ENCODE results near the gene MRC1. TPM values are rescaled to one million over a fixed set of nuclear protein-coding genes. Genes with fewer than 3 reads are reported as not detected.

MRC1 gene
- polyA plus RNA-seq, 1 donor (not counting 4 experiments of a cell fraction or from before 2014, with no cell fraction given) = 0.01 TPM

DNA sequence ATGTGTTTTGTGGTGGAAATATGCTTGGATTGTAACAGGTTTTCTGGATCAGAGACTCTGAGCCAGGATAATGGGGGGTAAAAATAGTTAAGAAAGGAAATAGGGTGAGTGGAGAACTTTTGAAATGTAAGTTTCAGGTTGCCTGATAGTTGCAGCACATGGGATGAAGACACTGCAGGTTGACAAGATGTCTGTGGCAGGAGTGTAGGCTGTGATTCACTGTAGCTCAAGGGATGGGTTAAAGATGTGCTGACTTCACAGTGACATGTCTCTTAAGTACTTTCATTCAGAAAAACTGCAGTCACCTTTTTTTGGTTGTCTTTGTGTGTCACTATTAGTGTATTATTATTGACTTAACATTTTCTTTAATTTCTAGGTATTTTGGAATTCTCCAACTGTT, 79.0 kb downstream of the MRC1 start:
- no peak overlapping the region for H3K27ac ChIP-seq (ENCODE audit: control insufficient read depth, insufficient read depth, low read length)
- no peak overlapping the region for H3K4me3 ChIP-seq (ENCODE audit: control insufficient read depth in 2 of 3, extremely low read depth in 1 of 3, insufficient read depth in 2 of 3, low read depth in 1 of 3, low read length in 3 of 3)
- FAIRE-seq (no peak), DNase-seq (ENCODE audit: low read depth, low spot score) (no peak)
- no peak overlapping the region for H3K4me2 ChIP-seq (ENCODE audit: control insufficient read depth, extremely low read depth, insufficient read depth, low read depth, low read length)
- H3K79me2 ChIP-seq (ENCODE audit: control insufficient read depth, insufficient read depth, low read length) = no peaks in the 10 kb centered on the region
- H2AFZ ChIP-seq (ENCODE audit: control insufficient read depth, low read length) = no peak overlapping the region
- TF ChIP-seq EZH2 (IDR thresholded peaks at IDR 0.05; ENCODE audit: low read length) = no peak
- TF ChIP-seq, protein P1, sequence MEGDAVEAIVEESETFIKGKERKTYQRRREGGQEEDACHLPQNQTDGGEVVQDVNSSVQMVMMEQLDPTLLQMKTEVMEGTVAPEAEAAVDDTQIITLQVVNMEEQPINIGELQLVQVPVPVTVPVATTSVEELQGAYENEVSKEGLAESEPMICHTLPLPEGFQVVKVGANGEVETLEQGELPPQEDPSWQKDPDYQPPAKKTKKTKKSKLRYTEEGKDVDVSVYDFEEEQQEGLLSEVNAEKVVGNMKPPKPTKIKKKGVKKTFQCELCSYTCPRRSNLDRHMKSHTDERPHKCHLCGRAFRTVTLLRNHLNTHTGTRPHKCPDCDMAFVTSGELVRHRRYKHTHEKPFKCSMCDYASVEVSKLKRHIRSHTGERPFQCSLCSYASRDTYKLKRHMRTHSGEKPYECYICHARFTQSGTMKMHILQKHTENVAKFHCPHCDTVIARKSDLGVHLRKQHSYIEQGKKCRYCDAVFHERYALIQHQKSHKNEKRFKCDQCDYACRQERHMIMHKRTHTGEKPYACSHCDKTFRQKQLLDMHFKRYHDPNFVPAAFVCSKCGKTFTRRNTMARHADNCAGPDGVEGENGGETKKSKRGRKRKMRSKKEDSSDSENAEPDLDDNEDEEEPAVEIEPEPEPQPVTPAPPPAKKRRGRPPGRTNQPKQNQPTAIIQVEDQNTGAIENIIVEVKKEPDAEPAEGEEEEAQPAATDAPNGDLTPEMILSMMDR (optimal IDR thresholded peaks at IDR 0.05 in 1 of 3, IDR thresholded peaks at IDR 0.05 in 1 of 3, conservative IDR thresholded peaks at IDR 0.05 in 1 of 3; ENCODE audit: extremely low read depth in 1 of 3, insufficient read depth in 2 of 3, low read length in 3 of 3) = no peak
- no peaks in the 10 kb centered on the region for H3K27me3 ChIP-seq (ENCODE audit: control insufficient read depth, extremely low read depth, insufficient read depth, low read length)
- no peaks in the 10 kb centered on the region for H3K36me3 ChIP-seq (ENCODE audit: control insufficient read depth in 2 of 2, extremely low read depth in 1 of 2, insufficient read depth in 2 of 2, low read length in 2 of 2)
- H3K4me1 ChIP-seq (ENCODE audit: control insufficient read depth, extremely low read depth, insufficient read depth, low read length) = no peaks in the 10 kb centered on the region
- dilution Hi-C loops (cut with MboI; ENCODE audit: extremely low pct_ligation_motif_present, low sequenced_read_pairs) = no loop called here
- no peaks in the 10 kb centered on the region for H3K9me1 ChIP-seq (ENCODE audit: control insufficient read depth, extremely low read depth, insufficient read depth, low read length)
- H3K9me3 ChIP-seq (ENCODE audit: control insufficient read depth, low read depth, low read length) = no peaks in the 10 kb centered on the region
- no peaks in the 10 kb centered on the region for H4K20me1 ChIP-seq (ENCODE audit: control insufficient read depth, extremely low read depth, insufficient read depth, low read length)
- H3K9ac ChIP-seq (ENCODE audit: control insufficient read depth, extremely low read depth, insufficient read depth, low read length) = no peak overlapping the region

DNA sequence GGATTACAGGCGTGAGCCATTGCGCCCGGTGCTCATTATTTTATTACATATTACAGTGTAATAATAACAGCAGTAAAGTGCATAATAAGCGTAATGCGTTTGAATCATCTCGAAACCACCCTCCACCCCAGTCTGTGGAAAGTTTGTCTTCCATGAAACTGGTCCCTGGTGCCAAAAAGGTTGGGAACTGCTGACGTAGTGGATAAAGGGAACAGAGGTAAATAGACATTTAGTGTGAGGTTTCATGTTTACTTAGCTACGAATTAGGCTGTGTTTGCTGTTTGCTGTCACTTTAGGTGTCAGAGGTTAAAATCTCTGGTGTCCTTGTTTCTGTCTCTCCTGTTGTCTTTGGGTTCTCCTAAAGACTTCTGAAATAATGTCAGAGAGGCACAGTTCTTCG, 82.3 kb downstream of the MRC1 start:
- H3K9me1 ChIP-seq (ENCODE audit: control insufficient read depth, extremely low read depth, insufficient read depth, low read length) = no peaks in the 10 kb centered on the region
- no peak for FAIRE-seq
- dilution Hi-C loops (cut with MboI; ENCODE audit: extremely low pct_ligation_motif_present, low sequenced_read_pairs) = no loop called here

More for the DNA sequence above, 82.3 kb downstream of the MRC1 start:
- Histone ChIP-seq H3K36me3 (ENCODE audit: control insufficient read depth in 2 of 2, extremely low read depth in 1 of 2, insufficient read depth in 2 of 2, low read length in 2 of 2) (no peaks in the 10 kb centered on the region), H3K9me3 (ENCODE audit: control insufficient read depth, low read depth, low read length) (no peaks in the 10 kb centered on the region), H3K4me2 (ENCODE audit: control insufficient read depth, extremely low read depth, insufficient read depth, low read depth, low read length) (no peak overlapping the region), H4K20me1 (ENCODE audit: control insufficient read depth, extremely low read depth, insufficient read depth, low read length) (no peaks in the 10 kb centered on the region), H3K27me3 (ENCODE audit: control insufficient read depth, extremely low read depth, insufficient read depth, low read length) (no peaks in the 10 kb centered on the region), H3K79me2 (ENCODE audit: control insufficient read depth, insufficient read depth, low read length) (no peaks in the 10 kb centered on the region), H3K27ac (ENCODE audit: control insufficient read depth, insufficient read depth, low read length) (no peak overlapping the region), H3K4me3 (ENCODE audit: control insufficient read depth in 2 of 3, extremely low read depth in 1 of 3, insufficient read depth in 2 of 3, low read depth in 1 of 3, low read length in 3 of 3) (no peak overlapping the region), H2AFZ (ENCODE audit: control insufficient read depth, low read length) (no peak overlapping the region), H3K9ac (ENCODE audit: control insufficient read depth, extremely low read depth, insufficient read depth, low read length) (no peak overlapping the region), H3K4me1 (ENCODE audit: control insufficient read depth, extremely low read depth, insufficient read depth, low read length) (no peaks in the 10 kb centered on the region)
- DNase-seq (ENCODE audit: low read depth, low spot score) = no peak
- TF ChIP-seq, protein P1 (optimal IDR thresholded peaks at IDR 0.05 in 1 of 3, IDR thresholded peaks at IDR 0.05 in 1 of 3, conservative IDR thresholded peaks at IDR 0.05 in 1 of 3; ENCODE audit: extremely low read depth in 1 of 3, insufficient read depth in 2 of 3, low read length in 3 of 3) = no peak
- TF ChIP-seq EZH2 (IDR thresholded peaks at IDR 0.05; ENCODE audit: low read length) = no peak
